Progenitor cell of endocrine pancreas (in vitro differentiated cells): Measurements from ENCODE around the gene SORCS2. TPM values are rescaled to one million over a fixed set of nuclear protein-coding genes. Genes with fewer than 3 reads are reported as not detected.

ENCODE experiments used
- DNase-seq: peaks from one replicate; pipeline ENCODE4 v3.0.0; 2021; ENCODE audit warnings: low spot score; ENCODE audit not compliant: unreplicated experiment
- H3K27ac Mint-ChIP-seq: 2 replicates; pipeline ENCODE4 v1.8.0; 2021; ENCODE audit warnings: mild to moderate bottlenecking, moderate library complexity, mixed read lengths
- H3K27me3 Mint-ChIP-seq: 2 replicates; pipeline ENCODE4 v1.8.0; 2021; ENCODE audit warnings: mixed read lengths
- H3K36me3 Mint-ChIP-seq: 2 replicates; pipeline ENCODE4 v1.8.0; 2022; ENCODE audit warnings: mixed read lengths; ENCODE audit not compliant: insufficient read depth
- H3K4me1 Mint-ChIP-seq: 2 replicates; pipeline ENCODE4 v1.8.0; 2021; ENCODE audit warnings: low read depth, mixed read lengths
- H3K4me3 Mint-ChIP-seq: 2 replicates; pipeline ENCODE4 v1.8.0; 2021; ENCODE audit warnings: low read depth, mild to moderate bottlenecking, moderate library complexity, mixed read lengths
- H3K9me3 Mint-ChIP-seq: 2 replicates; pipeline ENCODE4 v1.8.0; 2021; ENCODE audit warnings: low read depth, mixed read lengths
- total RNA-seq: library from RNA; stranded (reverse); gene quantifications from 2 replicates; pipeline ENCODE4 v1.2.1, GENCODE V29; 2021
- TF ChIP-seq, protein P1 (sequence below): fragments of 200-600 bp; sonication (generic); IDR thresholded peaks from one replicate; pipeline ENCODE4 v1.5.0; 2021; ENCODE audit warnings: antibody characterized with exemption, mild to moderate bottlenecking; ENCODE audit not compliant: unreplicated experiment

SORCS2 gene
- total RNA-seq, 1 donor from 2014 or later: 2.2 TPM

DNA sequence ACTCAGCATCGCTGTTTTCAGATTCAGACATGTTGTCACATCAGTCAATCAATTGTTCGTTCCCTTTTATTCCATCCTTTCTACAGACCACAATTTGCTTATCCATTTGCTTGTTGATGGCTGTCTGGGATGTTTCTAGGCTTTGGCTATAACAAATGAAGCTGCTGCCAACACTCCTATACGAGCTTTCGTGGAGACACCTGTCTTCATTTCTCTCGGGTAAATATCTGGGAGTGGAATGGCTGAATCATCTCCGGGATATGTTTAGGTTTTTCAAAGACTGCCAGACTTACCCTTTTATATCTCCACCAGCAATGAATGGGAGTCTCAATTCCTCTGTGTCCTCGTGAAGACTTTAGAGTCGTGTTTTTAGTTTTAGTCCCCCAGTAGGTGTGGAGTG is 118.9 kb downstream of the SORCS2 start:
- Mint-ChIP-seq H3K36me3 (no peaks in the 10 kb centered on the region), H3K9me3 (no peaks in the 10 kb centered on the region), H3K4me1 (peaks cover 2% of the 10 kb centered on the region), H3K27me3 (peaks cover 39% of the 10 kb centered on the region), H3K27ac (no peak overlapping the region), H3K4me3 (no peak overlapping the region)
- TF ChIP-seq, protein P1, sequence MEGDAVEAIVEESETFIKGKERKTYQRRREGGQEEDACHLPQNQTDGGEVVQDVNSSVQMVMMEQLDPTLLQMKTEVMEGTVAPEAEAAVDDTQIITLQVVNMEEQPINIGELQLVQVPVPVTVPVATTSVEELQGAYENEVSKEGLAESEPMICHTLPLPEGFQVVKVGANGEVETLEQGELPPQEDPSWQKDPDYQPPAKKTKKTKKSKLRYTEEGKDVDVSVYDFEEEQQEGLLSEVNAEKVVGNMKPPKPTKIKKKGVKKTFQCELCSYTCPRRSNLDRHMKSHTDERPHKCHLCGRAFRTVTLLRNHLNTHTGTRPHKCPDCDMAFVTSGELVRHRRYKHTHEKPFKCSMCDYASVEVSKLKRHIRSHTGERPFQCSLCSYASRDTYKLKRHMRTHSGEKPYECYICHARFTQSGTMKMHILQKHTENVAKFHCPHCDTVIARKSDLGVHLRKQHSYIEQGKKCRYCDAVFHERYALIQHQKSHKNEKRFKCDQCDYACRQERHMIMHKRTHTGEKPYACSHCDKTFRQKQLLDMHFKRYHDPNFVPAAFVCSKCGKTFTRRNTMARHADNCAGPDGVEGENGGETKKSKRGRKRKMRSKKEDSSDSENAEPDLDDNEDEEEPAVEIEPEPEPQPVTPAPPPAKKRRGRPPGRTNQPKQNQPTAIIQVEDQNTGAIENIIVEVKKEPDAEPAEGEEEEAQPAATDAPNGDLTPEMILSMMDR: no peak
- no peak for DNase-seq

- DNase-seq: no peak
- no peaks in the 10 kb centered on the region for H3K9me3 Mint-ChIP-seq
- no peak overlapping the region for H3K4me3 Mint-ChIP-seq
- H3K27ac Mint-ChIP-seq: no peak overlapping the region
- H3K36me3 Mint-ChIP-seq: no peaks in the 10 kb centered on the region
- H3K4me1 Mint-ChIP-seq: peaks cover 2% of the 10 kb centered on the region
- TF ChIP-seq, protein P1: no peak
- H3K27me3 Mint-ChIP-seq: peaks cover 27% of the 10 kb centered on the region
Observed at GRCh38 chr4:7312691-7313090, 120.4 kb downstream of the SORCS2 start.

- H3K27ac Mint-ChIP-seq: no peak overlapping the region
Observed at GRCh38 chr4:7313347-7313811, 121.0 kb downstream of the SORCS2 start.

DNA sequence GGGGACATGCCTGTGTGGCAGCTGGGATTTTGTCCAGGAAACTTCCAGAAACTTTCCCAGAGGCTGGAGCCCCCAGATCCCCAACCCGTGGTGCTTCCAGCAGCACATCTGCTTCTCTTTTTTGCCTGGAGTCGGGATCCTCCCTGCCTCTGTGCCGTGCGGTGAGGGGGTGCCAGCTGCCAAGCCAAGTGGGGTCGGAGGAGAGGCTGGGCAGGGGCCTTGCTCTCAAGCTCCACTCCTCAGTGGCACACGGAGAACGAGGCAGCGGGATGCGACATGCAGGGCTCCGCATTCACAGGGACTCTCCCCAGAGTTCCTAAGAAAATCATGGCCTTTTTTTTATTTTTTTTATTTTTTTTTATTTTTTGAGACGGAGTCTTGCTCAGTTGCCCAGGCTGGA is 121.7 kb downstream of the SORCS2 start:
- H3K27me3 Mint-ChIP-seq: peaks cover 21% of the 10 kb centered on the region
- TF ChIP-seq, protein P1: no peak
- peaks cover 2% of the 10 kb centered on the region for H3K4me1 Mint-ChIP-seq
- DNase-seq: no peak
- H3K9me3 Mint-ChIP-seq: no peaks in the 10 kb centered on the region
- H3K36me3 Mint-ChIP-seq: no peaks in the 10 kb centered on the region
- no peak overlapping the region for H3K4me3 Mint-ChIP-seq
- no peak overlapping the region for H3K27ac Mint-ChIP-seq

More at GRCh38 chr4:7313347-7313811, 121.0 kb downstream of the SORCS2 start:
- DNase-seq: no peak
- Mint-ChIP-seq H3K27me3 (peaks cover 26% of the 10 kb centered on the region), H3K4me3 (no peak overlapping the region), H3K9me3 (no peaks in the 10 kb centered on the region), H3K36me3 (no peaks in the 10 kb centered on the region), H3K4me1 (peaks cover 2% of the 10 kb centered on the region)
- TF ChIP-seq, protein P1: no peak

- Mint-ChIP-seq H3K36me3 (no peaks in the 10 kb centered on the region), H3K27ac (no peak overlapping the region), H3K9me3 (no peaks in the 10 kb centered on the region), H3K4me3 (no peak overlapping the region), H3K27me3 (peaks cover 16% of the 10 kb centered on the region), H3K4me1 (no peaks in the 10 kb centered on the region)
- DNase-seq: no peak
- TF ChIP-seq, protein P1: no peak
Observed at GRCh38 chr4:7315286-7315685, 122.9 kb downstream of the SORCS2 start.
